K562 (cell line): ENCODE measurements around the gene SUPT20HL1. TPM values are rescaled to one million over a fixed set of nuclear protein-coding genes. Genes with fewer than 3 reads are reported as not detected.

Source experiments
- ATAC-seq: fragments of 200-7000 bp; cut with Tn5 transposase; 3 replicates; pipeline ENCODE4 v1.9.1; 2020; ENCODE audit warnings: moderate library complexity
- BruUV-seq: library from RNA; stranded (reverse); fragments of 400-500 nt; replicated peaks from 2 replicates; lab custom pipeline; 2021; lab: Mats Ljungman, UMichigan
- CTCF ChIA-PET: fragments of 300-600 bp; formaldehyde crosslinking; extraction: SDS; loops from one replicate; lab custom pipeline; 2021; ENCODE audit warnings: low intra/inter-chr PET ratio; lab: Yijun Ruan, JAX
- POLR2A ChIA-PET: fragments of 300-600, 350-650 bp; sonication (Branson Sonifier 250); formaldehyde crosslinking; extraction: SDS; loops from one replicate; lab custom pipeline; 2021; ENCODE audit warnings: antibody characterized with exemption, inconsistent platforms; lab: Yijun Ruan, JAX
- DNase-seq, 4 experiments: peaks; one replicate each; pipeline versions ENCODE4 v3.0.0 to v3.0.0-alpha.2; 2011 to 2018; ENCODE audit warnings: low spot score in 3 of 4, mixed read lengths in 3 of 4; ENCODE audit errors: extremely low read depth in 1 of 4
- FAIRE-seq: peaks from 2 replicates; lab custom pipeline; 2011; peaks lifted over from hg19 to GRCh38; lab: Jason Lieb, UNC
- H2AFZ ChIP-seq: 2 replicates; pipeline ENCODE4 v1.6.0; 2011; ENCODE audit warnings: low read depth, low read length, control low read depth, inconsistent platforms
- H3K27ac ChIP-seq: fragments of 200-600 bp; 3 replicates; pipeline ENCODE4 v1.8.0; 2011; ENCODE audit warnings: low read depth, mild to moderate bottlenecking, control low read depth, inconsistent platforms, low read length, moderate library complexity, mixed read lengths; ENCODE audit errors: extremely low read depth
- H3K27me3 ChIP-seq, 2 experiments: fragments of 300-600 bp in 1 of 2; 2 replicates in 1 of 2; 3 replicates in 1 of 2; pipeline versions ENCODE4 v1.6.0 to v1.8.0; 2011; ENCODE audit warnings: inconsistent platforms in 2 of 2, low read length in 2 of 2, mild to moderate bottlenecking in 1 of 2, mixed read lengths in 1 of 2, moderate library complexity in 1 of 2; ENCODE audit not compliant: control insufficient read depth in 2 of 2, insufficient read depth in 2 of 2
- H3K36me3 ChIP-seq: fragments of 300-600 bp; 3 replicates; pipeline ENCODE4 v1.8.0; 2011; ENCODE audit warnings: mild to moderate bottlenecking, low read length, inconsistent platforms; ENCODE audit not compliant: control insufficient read depth, insufficient read depth
- H3K4me1 ChIP-seq, 2 experiments: fragments of 200-600 bp in 1 of 2; replicated peaks in 1 of 2; 2 replicates in 1 of 2; 3 replicates in 1 of 2; pipeline versions ENCODE4 v1.5.1 to v1.8.0; 2011; ENCODE audit warnings: inconsistent platforms in 2 of 2, low read length in 2 of 2, mild to moderate bottlenecking in 1 of 2, mixed read lengths in 1 of 2, moderate library complexity in 1 of 2; ENCODE audit not compliant: control insufficient read depth in 2 of 2, insufficient read depth in 2 of 2
- H3K4me2 ChIP-seq: 2 replicates; pipeline ENCODE4 v1.6.1; 2011; ENCODE audit warnings: low read length, control low read depth, inconsistent platforms, mixed read lengths; ENCODE audit not compliant: insufficient read depth
- H3K4me3 ChIP-seq: fragments of 200-600 bp; sonication (generic), shearing (Covaris generic); 2 replicates; pipeline ENCODE4 v1.5.1; 2016; ENCODE audit warnings: control low read depth, inconsistent platforms
- H3K79me2 ChIP-seq: fragments of 200-600 bp; 3 replicates; pipeline ENCODE4 v1.8.0; 2011; ENCODE audit warnings: low read length, inconsistent platforms; ENCODE audit not compliant: control insufficient read depth, insufficient read depth
- H3K9ac ChIP-seq, 2 experiments: 2 replicates each; pipeline versions ENCODE4 v1.6.0 to v1.6.1; 2011; ENCODE audit warnings: low read depth in 2 of 2, low read length in 2 of 2, control low read depth in 1 of 2, inconsistent platforms in 1 of 2, mild to moderate bottlenecking in 1 of 2, mixed read lengths in 1 of 2; ENCODE audit not compliant: insufficient read depth in 1 of 2
- H3K9me1 ChIP-seq: one replicate; pipeline ENCODE4 v1.6.0; 2011; ENCODE audit warnings: inconsistent platforms, mild to moderate bottlenecking, low read length, moderate library complexity; ENCODE audit not compliant: control insufficient read depth, insufficient read depth
- H3K9me3 ChIP-seq: replicated peaks from 2 replicates; pipeline ENCODE4 v1.5.1; 2011; ENCODE audit warnings: low read depth, low read length, inconsistent platforms; ENCODE audit not compliant: control insufficient read depth, insufficient read depth
- H4K20me1 ChIP-seq: replicated peaks from 2 replicates; pipeline ENCODE4 v1.6.1; 2011; ENCODE audit warnings: low read length, inconsistent platforms, mixed read lengths; ENCODE audit not compliant: control insufficient read depth, insufficient read depth
- ERF ChIP-seq: fragments of 450-650 bp; formaldehyde crosslinking; IDR thresholded peaks from 2 replicates; pipeline ENCODE4 v1.4.0; 2020; ENCODE audit warnings: mild to moderate bottlenecking, mixed read lengths
- TSC22D4 ChIP-seq: fragments of 450-650 bp; IDR thresholded peaks from 2 replicates; pipeline ENCODE4 v1.6.1; 2016; ENCODE audit warnings: missing genetic modification characterization, missing biosample characterization, control low read depth
- WGBS: fragments of 100-300 bp; shearing (Covaris generic); methylation state at CpG from one replicate; pipeline ENCODE4 v1.1.6; 2016; ENCODE audit warnings: low coverage, mixed read lengths; ENCODE audit not compliant: insufficient coverage; ENCODE audit errors: missing lambda C conversion rate; 5-methylcytosine and 5-hydroxymethylcytosine counted together
- in situ Hi-C: fragments of 300-500 bp; cut with MboI; formaldehyde crosslinking; loops from 4 replicates; pipeline ENCODE4 v1.15.0; 2018; ENCODE audit warnings: inconsistent platforms, mixed read lengths
- intact Hi-C: fragments of 100-400 bp; cut with micrococcal nuclease; formaldehyde crosslinking; loops from 2 replicates; pipeline ENCODE4 v1.14.2; 2022
- polyA plus RNA-seq, 8 experiments: library from polyadenylated mRNA; depleted of rRNA in 4 of 8; stranded (reverse) in 5 of 8; unstranded in 3 of 8; fragments of >200 nt; fragmentation: Nextera tagmentation in 2 of 8; fragmentation: Illumina TruSeq in 1 of 8; extraction: Ambion mirVana in 2 of 8; extraction: Trizol in 1 of 8; gene quantifications; 2 replicates each; pipeline versions ENCODE4 v1.2.1 to v1.2.3, GENCODE V29; 2011 to 2014; ENCODE audit warnings: inconsistent platforms in 1 of 8, missing spikeins in 1 of 8
- total RNA-seq, 7 experiments: library from RNA; depleted of rRNA in 6 of 7; stranded (reverse); fragments of >200 nt in 6 of 7; fragmentation: Illumina TruSeq in 2 of 7; extraction: Trizol in 2 of 7; gene quantifications; 2 replicates each; pipeline versions ENCODE4 v1.2.1 to v1.2.3, GENCODE V29; 2011 to 2021; ENCODE audit warnings: low replicate concordance in 1 of 7
- TF ChIP-seq, protein P1 (sequence below): fragments of 250-450 bp; sonication (Bioruptor Pico); IDR thresholded peaks from 2 replicates; pipeline ENCODE4 v1.6.1; 2021; ENCODE audit warnings: mild to moderate bottlenecking
- TF ChIP-seq, protein P2 (sequence below), 2 experiments: IDR thresholded peaks; 2 replicates each; pipeline ENCODE4 v1.6.1; 2011; ENCODE audit warnings: borderline replicate concordance in 1 of 2, control low read depth in 1 of 2, low read depth in 1 of 2, low read length in 1 of 2, mild to moderate bottlenecking in 1 of 2, mixed read lengths in 1 of 2, moderate library complexity in 1 of 2; ENCODE audit not compliant: insufficient read depth in 1 of 2, insufficient read length in 1 of 2, poor library complexity in 1 of 2, severe bottlenecking in 1 of 2; ENCODE audit errors: extremely low read depth in 1 of 2

The SUPT20HL1 gene
- total and polyA plus RNA-seq, 9 of the 15 experiments (the other 6 are each of a cell fraction or from before 2014, with no cell fraction given) = not detected

DNA sequence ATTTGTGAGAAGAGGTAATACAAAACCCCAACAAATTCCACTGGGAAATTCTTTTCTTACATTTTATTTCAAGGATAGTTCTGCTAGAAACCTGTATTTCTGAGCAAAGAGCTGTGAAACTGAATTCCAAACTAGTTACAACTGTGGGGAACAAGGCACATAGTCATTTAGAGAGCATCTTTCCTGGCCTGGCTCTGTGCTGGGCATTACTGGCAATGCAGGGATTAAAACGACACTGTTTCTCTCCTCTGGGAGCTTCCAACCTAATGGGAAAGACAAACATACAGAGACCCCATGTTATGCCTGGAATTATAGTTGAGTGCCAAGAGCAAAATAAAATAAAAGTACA, 36.5 kb downstream of the SUPT20HL1 start:
- H3K27ac ChIP-seq = no peak overlapping the region
- no peaks in the 10 kb centered on the region for H3K9me1 ChIP-seq
- ChIA-PET POLR2A (interaction anchor here (0.5 kb wide), 2 partner anchors 20 to 161 kb away, joined by 3 read pairs; no protein-coding TSS in a partner anchor), CTCF (no interaction called here)
- DNase-seq (no peak), FAIRE-seq (no peak), ATAC-seq (no peak)
- no peak overlapping the region for H3K4me2 ChIP-seq
- in situ Hi-C loops = no loop called here
- peaks cover 0 to 13% of the 10 kb centered on the region in 2 experiments; a peak in 3 of 5 replicates for H3K27me3 ChIP-seq
- H3K79me2 ChIP-seq = no peaks in the 10 kb centered on the region
- H3K9me3 ChIP-seq = no peaks in the 10 kb centered on the region
- intact Hi-C loops = loop anchor here (2.0 to 10.0 kb wide), 4 partner anchors 102 to 748 kb away; partner anchors contain the start of gene ARX
- BruUV-seq = no TSS peak
- no peak for TF ChIP-seq TSC22D4 (tag)
- H2AFZ ChIP-seq = no peak overlapping the region
- 0% methylated on average over 1 of the region's 1 CpG for WGBS
- H4K20me1 ChIP-seq = no peaks in the 10 kb centered on the region
- H3K9ac ChIP-seq = no peak overlapping the region
- no peaks in the 10 kb centered on the region for H3K36me3 ChIP-seq
- no peaks in the 10 kb centered on the region for H3K4me1 ChIP-seq
- H3K4me3 ChIP-seq = no peak overlapping the region

DNA sequence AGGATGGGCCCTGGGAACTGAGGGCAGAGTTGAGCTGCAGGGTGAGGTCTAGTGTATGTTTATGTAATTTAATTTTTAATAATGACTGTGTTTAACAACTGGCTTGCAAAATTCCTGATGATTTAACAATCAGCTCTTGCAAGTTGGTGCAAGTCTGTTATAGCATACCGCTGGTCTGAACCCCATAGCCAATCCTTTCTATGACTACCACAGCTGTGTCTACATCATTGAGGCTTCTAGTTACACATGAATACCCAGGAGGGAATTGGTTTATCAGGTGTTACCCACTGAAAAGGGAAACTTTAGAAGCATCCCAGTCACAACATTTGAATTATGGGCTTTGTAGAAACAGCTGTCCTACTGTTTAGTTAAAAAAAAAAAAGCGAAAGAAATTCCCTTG, 38.3 kb downstream of the SUPT20HL1 start:
- H3K9ac ChIP-seq = no peak overlapping the region
- H3K36me3 ChIP-seq = no peaks in the 10 kb centered on the region
- H2AFZ ChIP-seq = no peak overlapping the region
- no TSS peak for BruUV-seq
- no peak overlapping the region for H3K27ac ChIP-seq
- ChIA-PET CTCF (no interaction called here), POLR2A (no interaction called here)
- H3K79me2 ChIP-seq = no peaks in the 10 kb centered on the region
- no peak overlapping the region for H3K4me3 ChIP-seq
- H3K27me3 ChIP-seq = no peaks in the 10 kb centered on the region; a peak in 2 of 5 replicates
- FAIRE-seq = no peak
- H3K9me3 ChIP-seq = no peaks in the 10 kb centered on the region
- no peak for ATAC-seq
- intact Hi-C loops (loop anchor here (5.0 to 10.0 kb wide), 3 partner anchors 164 to 746 kb away; partner anchors contain the start of gene ARX), in situ Hi-C loops (no loop called here)
- H3K4me2 ChIP-seq = no peak overlapping the region
- DNase-seq = no peak
- no peaks in the 10 kb centered on the region for H3K9me1 ChIP-seq
- no peaks in the 10 kb centered on the region for H3K4me1 ChIP-seq
- 6% methylated on average over 2 of the region's 2 CpGs for WGBS
- H4K20me1 ChIP-seq = no peaks in the 10 kb centered on the region
- TF ChIP-seq, protein P1, sequence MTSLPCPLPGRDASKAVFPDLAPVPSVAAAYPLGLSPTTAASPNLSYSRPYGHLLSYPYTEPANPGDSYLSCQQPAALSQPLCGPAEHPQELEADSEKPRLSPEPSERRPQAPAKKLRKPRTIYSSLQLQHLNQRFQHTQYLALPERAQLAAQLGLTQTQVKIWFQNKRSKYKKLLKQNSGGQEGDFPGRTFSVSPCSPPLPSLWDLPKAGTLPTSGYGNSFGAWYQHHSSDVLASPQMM (CRISPR knock-in tag) = no peak
- no peak for TF ChIP-seq ERF
- TF ChIP-seq, protein P2, sequence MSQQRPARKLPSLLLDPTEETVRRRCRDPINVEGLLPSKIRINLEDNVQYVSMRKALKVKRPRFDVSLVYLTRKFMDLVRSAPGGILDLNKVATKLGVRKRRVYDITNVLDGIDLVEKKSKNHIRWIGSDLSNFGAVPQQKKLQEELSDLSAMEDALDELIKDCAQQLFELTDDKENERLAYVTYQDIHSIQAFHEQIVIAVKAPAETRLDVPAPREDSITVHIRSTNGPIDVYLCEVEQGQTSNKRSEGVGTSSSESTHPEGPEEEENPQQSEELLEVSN (IDR thresholded peaks at IDR 0.05; ENCODE audit: borderline replicate concordance in 1 of 2, extremely low read depth in 1 of 2, insufficient read depth in 1 of 2, insufficient read length in 1 of 2, low read depth in 1 of 2, low read length in 1 of 2, poor library complexity in 1 of 2, severe bottlenecking in 1 of 2) = no peak
